ENCODE results near the gene OTOP1. TPM values are rescaled to one million over a fixed set of nuclear protein-coding genes. Genes with fewer than 3 reads are reported as not detected.
A peak's percentile ranks its signal among the peaks of the same experiment; 100 is the strongest.
"Not testable (repeated sequence)": the region's sequence is repeated elsewhere in the genome, so short reads cannot be mapped to it uniquely, and the experiment has no call there.

Gene OTOP1
- total RNA-seq, 1 experiment from 2014 or later = not detected

DNA sequence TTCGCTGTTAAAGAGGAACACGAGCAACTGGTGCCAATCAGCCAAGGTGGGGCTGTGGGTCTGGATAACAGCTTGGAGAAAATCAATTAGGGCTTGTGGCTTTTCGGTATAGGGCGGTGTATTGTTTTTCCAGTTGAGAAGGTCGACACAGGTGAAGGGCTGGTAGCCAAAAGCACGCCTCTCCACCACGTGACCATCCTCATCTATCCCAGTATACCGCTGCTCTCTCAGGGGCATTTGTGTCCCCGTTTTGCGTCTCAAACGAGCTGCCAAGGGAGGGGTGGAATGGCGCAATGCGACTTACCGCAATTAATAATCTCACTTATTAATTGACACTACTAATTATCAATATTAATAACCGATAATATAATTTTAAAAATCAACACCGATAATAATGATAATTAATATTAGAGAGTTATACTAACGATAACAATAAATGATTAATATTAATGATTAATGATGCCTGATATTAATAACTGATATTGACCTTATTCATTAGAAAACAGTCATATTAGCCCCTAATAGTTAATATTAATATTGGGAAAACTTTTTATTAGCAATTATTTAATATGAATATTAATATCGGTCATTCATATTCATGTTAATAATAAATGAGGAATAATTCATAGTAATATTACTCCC, 62.1 kb downstream of the OTOP1 start:
- not testable (repeated sequence) for H3K79me2 ChIP-seq (ENCODE audit: insufficient read depth, low read length); DNase-seq; H3K27ac Mint-ChIP-seq; H3K9me3 Mint-ChIP-seq; H2BK5ac ChIP-seq (ENCODE audit: insufficient read length, low read length); H4K91ac ChIP-seq (ENCODE audit: insufficient read length, low read depth, low read length); H3K36me3 Mint-ChIP-seq (ENCODE audit: insufficient read depth in 1 of 3, low read depth in 3 of 3); H2AFZ ChIP-seq (ENCODE audit: low read length); H3K56ac ChIP-seq (ENCODE audit: insufficient read length, low read depth, low read length); H3K23me2 ChIP-seq (ENCODE audit: insufficient read length, low read depth, low read length, poor library complexity, severe bottlenecking); H3K4ac ChIP-seq (ENCODE audit: low read depth, low read length); H2BK120ac ChIP-seq (ENCODE audit: low read depth, low read length, poor library complexity, severe bottlenecking); H3K4me3 Mint-ChIP-seq; H3K18ac ChIP-seq (ENCODE audit: insufficient read length, low read depth, low read length); H3K14ac ChIP-seq (ENCODE audit: insufficient read depth, low read length); H4K20me1 ChIP-seq (ENCODE audit: control insufficient read depth, insufficient read depth, insufficient read length); H3K27ac ChIP-seq (ENCODE audit: insufficient read length, low read depth, low read length); H3K23ac ChIP-seq (ENCODE audit: insufficient read length, low read depth, low read length); H3K79me1 ChIP-seq (ENCODE audit: insufficient read depth, low read depth, low read length, poor library complexity, severe bottlenecking); H2BK20ac ChIP-seq (ENCODE audit: low read depth, low read length, poor library complexity, severe bottlenecking); H2AK5ac ChIP-seq (ENCODE audit: insufficient read length, low read length); H3K4me2 ChIP-seq (ENCODE audit: insufficient read depth, insufficient read length, low read length); H3K9ac ChIP-seq (ENCODE audit: extremely low read depth, insufficient read length, low read length); H3T11ph ChIP-seq (ENCODE audit: low read length); H4K5ac ChIP-seq (ENCODE audit: insufficient read length, low read depth, low read length); H2BK15ac ChIP-seq (ENCODE audit: low read depth, low read length); H3K9me3 ChIP-seq (ENCODE audit: control insufficient read depth, low read depth, low read length); H3K27me3 ChIP-seq (ENCODE audit: insufficient read depth, low read length); H3K4me1 ChIP-seq (ENCODE audit: insufficient read depth, low read length); H2BK12ac ChIP-seq (ENCODE audit: insufficient read length, low read depth, low read length); H4K8ac ChIP-seq (replicated peaks; ENCODE audit: insufficient read length, low read depth, low read length)
- Mint-ChIP-seq H3K27me3 (ENCODE audit: low read depth) (peaks cover 27% of the 10 kb centered on the region), H3K4me1 (peaks cover 38 to 43% of the 10 kb centered on the region in 2 experiments)
- WGBS (ENCODE audit: extremely low coverage, insufficient read length, low lambda C conversion rate) = 81% methylated on average over 2 of the region's 18 CpGs

- H4K20me1 ChIP-seq (ENCODE audit: control insufficient read depth, insufficient read depth, insufficient read length); H3K27ac ChIP-seq (ENCODE audit: insufficient read length, low read depth, low read length); H3K18ac ChIP-seq (ENCODE audit: insufficient read length, low read depth, low read length); H2BK5ac ChIP-seq (ENCODE audit: insufficient read length, low read length); H3K9me3 Mint-ChIP-seq; H3K79me1 ChIP-seq (ENCODE audit: insufficient read depth, low read depth, low read length, poor library complexity, severe bottlenecking); H3K4me1 ChIP-seq (ENCODE audit: insufficient read depth, low read length); H2BK15ac ChIP-seq (ENCODE audit: low read depth, low read length); H3K36me3 Mint-ChIP-seq (ENCODE audit: insufficient read depth in 1 of 3, low read depth in 3 of 3); H4K91ac ChIP-seq (ENCODE audit: insufficient read length, low read depth, low read length); H3K23me2 ChIP-seq (ENCODE audit: insufficient read length, low read depth, low read length, poor library complexity, severe bottlenecking); H2BK120ac ChIP-seq (ENCODE audit: low read depth, low read length, poor library complexity, severe bottlenecking); H3K14ac ChIP-seq (ENCODE audit: insufficient read depth, low read length); H3K9me3 ChIP-seq (ENCODE audit: control insufficient read depth, low read depth, low read length); H3K56ac ChIP-seq (ENCODE audit: insufficient read length, low read depth, low read length); H3K4me3 Mint-ChIP-seq; H3K27me3 ChIP-seq (ENCODE audit: insufficient read depth, low read length); H2AFZ ChIP-seq (ENCODE audit: low read length); H4K8ac ChIP-seq (replicated peaks; ENCODE audit: insufficient read length, low read depth, low read length); H2BK12ac ChIP-seq (ENCODE audit: insufficient read length, low read depth, low read length); H3K9ac ChIP-seq (ENCODE audit: extremely low read depth, insufficient read length, low read length); H3K23ac ChIP-seq (ENCODE audit: insufficient read length, low read depth, low read length); H2AK5ac ChIP-seq (ENCODE audit: insufficient read length, low read length); H3K4me2 ChIP-seq (ENCODE audit: insufficient read depth, insufficient read length, low read length); H4K5ac ChIP-seq (ENCODE audit: insufficient read length, low read depth, low read length); H3T11ph ChIP-seq (ENCODE audit: low read length); H3K4ac ChIP-seq (ENCODE audit: low read depth, low read length); H3K79me2 ChIP-seq (ENCODE audit: insufficient read depth, low read length); H2BK20ac ChIP-seq (ENCODE audit: low read depth, low read length, poor library complexity, severe bottlenecking): not testable (repeated sequence)
- H3K27ac Mint-ChIP-seq = peak overlapping the region in 1 of 3 experiments; percentile 52; a peak in 1 of 7 replicates
- WGBS (ENCODE audit: extremely low coverage, insufficient read length, low lambda C conversion rate) = no CpG with 5 or more reads among the region's 7 CpGs
- H3K27me3 Mint-ChIP-seq (ENCODE audit: low read depth) = peaks cover 27% of the 10 kb centered on the region
- peaks cover 29 to 32% of the 10 kb centered on the region in 2 experiments for H3K4me1 Mint-ChIP-seq
- DNase-seq = peak; percentile 46
Observed at GRCh38 chr4:4162186-4162585, 64.5 kb downstream of the OTOP1 start.
